ENCODE measurements around the gene SIT1.

The SIT1 gene

GRCh38 chr9:35606726-35607125 lies 44.0 kb downstream of the SIT1 start:
- no peak for TF ChIP-seq CTCF (IDR thresholded peaks at IDR 0.05; ENCODE audit: low read depth, low read length)
- no peak for DNase-seq (ENCODE audit: extremely low read depth, low read depth)

- no peak for TF ChIP-seq CTCF (IDR thresholded peaks at IDR 0.05; ENCODE audit: low read depth, low read length)
- DNase-seq (ENCODE audit: extremely low read depth, low read depth), result no peak
These were observed 44.6 kb downstream of the SIT1 start for GRCh38 chr9:35606138-35606504.

GRCh38 chr9:35605351-35606137 lies 45.2 kb downstream of the SIT1 start:
- TF ChIP-seq CTCF (IDR thresholded peaks at IDR 0.05; ENCODE audit: low read depth, low read length), result no peak
- no peak for DNase-seq (ENCODE audit: extremely low read depth, low read depth)

GRCh38 chr9:35604578-35605350 lies 46.0 kb downstream of the SIT1 start, which contains the start of gene TESK1:
Gene TESK1 (plus strand): TSS chr9:35605262. CDS start chr9:35605620, 358 bp downstream.
- no peak for DNase-seq (ENCODE audit: extremely low read depth, low read depth)
- no peak for TF ChIP-seq CTCF (IDR thresholded peaks at IDR 0.05; ENCODE audit: low read depth, low read length)

- DNase-seq (ENCODE audit: extremely low read depth, low read depth), result peak; percentile 99
- TF ChIP-seq CTCF (IDR thresholded peaks at IDR 0.05; ENCODE audit: low read depth, low read length), result peak; percentile 91
These were observed 46.6 kb downstream of the SIT1 start for GRCh38 chr9:35603986-35604577.

- peak; percentile 75 for DNase-seq (ENCODE audit: extremely low read depth, low read depth)
- no peak; the same call in 1 of the 2 replicates for TF ChIP-seq CTCF (IDR thresholded peaks at IDR 0.05; ENCODE audit: low read depth, low read length)
These were observed 47.2 kb downstream of the SIT1 start for GRCh38 chr9:35603506-35603985.
